Panc1 (cell line): ENCODE results near the gene ITGB8.

Experiments
- POLR2AphosphoS5 ChIP-seq: IDR thresholded peaks from 2 replicates; pipeline ENCODE4 v1.6.1; 2012; ENCODE audit warnings: mild to moderate bottlenecking, low read depth, low read length, moderate library complexity
- REST ChIP-seq, 2 experiments: IDR thresholded peaks; 2 replicates each; pipeline ENCODE4 v1.6.1; 2011 to 2012; ENCODE audit warnings: low read depth in 2 of 2, control low read depth in 1 of 2, low read length in 1 of 2, mild to moderate bottlenecking in 1 of 2, moderate library complexity in 1 of 2; ENCODE audit not compliant: insufficient read depth in 1 of 2
- SIN3A ChIP-seq: IDR thresholded peaks from 2 replicates; pipeline ENCODE4 v1.6.1; 2012; ENCODE audit warnings: low read depth, mild to moderate bottlenecking, low read length, moderate library complexity, borderline replicate concordance; ENCODE audit not compliant: insufficient read depth
- TCF7L2 ChIP-seq: IDR thresholded peaks from 2 replicates; pipeline ENCODE4 v1.6.1; 2011; ENCODE audit warnings: mild to moderate bottlenecking, low read depth, low read length, inconsistent platforms
- TF ChIP-seq, protein P1 (sequence below): fragments of 450-650 bp; IDR thresholded peaks from 2 replicates; pipeline ENCODE4 v1.5.1; 2017; ENCODE audit warnings: mild to moderate bottlenecking

- TF ChIP-seq, protein P1, sequence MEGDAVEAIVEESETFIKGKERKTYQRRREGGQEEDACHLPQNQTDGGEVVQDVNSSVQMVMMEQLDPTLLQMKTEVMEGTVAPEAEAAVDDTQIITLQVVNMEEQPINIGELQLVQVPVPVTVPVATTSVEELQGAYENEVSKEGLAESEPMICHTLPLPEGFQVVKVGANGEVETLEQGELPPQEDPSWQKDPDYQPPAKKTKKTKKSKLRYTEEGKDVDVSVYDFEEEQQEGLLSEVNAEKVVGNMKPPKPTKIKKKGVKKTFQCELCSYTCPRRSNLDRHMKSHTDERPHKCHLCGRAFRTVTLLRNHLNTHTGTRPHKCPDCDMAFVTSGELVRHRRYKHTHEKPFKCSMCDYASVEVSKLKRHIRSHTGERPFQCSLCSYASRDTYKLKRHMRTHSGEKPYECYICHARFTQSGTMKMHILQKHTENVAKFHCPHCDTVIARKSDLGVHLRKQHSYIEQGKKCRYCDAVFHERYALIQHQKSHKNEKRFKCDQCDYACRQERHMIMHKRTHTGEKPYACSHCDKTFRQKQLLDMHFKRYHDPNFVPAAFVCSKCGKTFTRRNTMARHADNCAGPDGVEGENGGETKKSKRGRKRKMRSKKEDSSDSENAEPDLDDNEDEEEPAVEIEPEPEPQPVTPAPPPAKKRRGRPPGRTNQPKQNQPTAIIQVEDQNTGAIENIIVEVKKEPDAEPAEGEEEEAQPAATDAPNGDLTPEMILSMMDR: peak; percentile 41
- TF ChIP-seq POLR2AphosphoS5 (no peak), REST (IDR thresholded peaks at IDR 0.05; ENCODE audit: insufficient read depth in 1 of 2, low read depth in 2 of 2, low read length in 1 of 2) (no peak), TCF7L2 (peak; percentile 74), SIN3A (no peak)
Measured at GRCh38 chr7:20329389-20330238, 1.1 kb upstream of the ITGB8 start.
